C4-2B (cell line): Measurements from ENCODE around the gene RBFOX1.

Source experiments
- ZFX ChIP-seq: fragments of 450-650 bp; IDR thresholded peaks from 2 replicates; pipeline ENCODE4 v1.6.1; 2017
- TF ChIP-seq, protein P1 (sequence below): fragments of 450-650 bp; conservative IDR thresholded peaks from 2 replicates; pipeline ENCODE4 v1.5.1; 2017; ENCODE audit warnings: mild to moderate bottlenecking

DNA sequence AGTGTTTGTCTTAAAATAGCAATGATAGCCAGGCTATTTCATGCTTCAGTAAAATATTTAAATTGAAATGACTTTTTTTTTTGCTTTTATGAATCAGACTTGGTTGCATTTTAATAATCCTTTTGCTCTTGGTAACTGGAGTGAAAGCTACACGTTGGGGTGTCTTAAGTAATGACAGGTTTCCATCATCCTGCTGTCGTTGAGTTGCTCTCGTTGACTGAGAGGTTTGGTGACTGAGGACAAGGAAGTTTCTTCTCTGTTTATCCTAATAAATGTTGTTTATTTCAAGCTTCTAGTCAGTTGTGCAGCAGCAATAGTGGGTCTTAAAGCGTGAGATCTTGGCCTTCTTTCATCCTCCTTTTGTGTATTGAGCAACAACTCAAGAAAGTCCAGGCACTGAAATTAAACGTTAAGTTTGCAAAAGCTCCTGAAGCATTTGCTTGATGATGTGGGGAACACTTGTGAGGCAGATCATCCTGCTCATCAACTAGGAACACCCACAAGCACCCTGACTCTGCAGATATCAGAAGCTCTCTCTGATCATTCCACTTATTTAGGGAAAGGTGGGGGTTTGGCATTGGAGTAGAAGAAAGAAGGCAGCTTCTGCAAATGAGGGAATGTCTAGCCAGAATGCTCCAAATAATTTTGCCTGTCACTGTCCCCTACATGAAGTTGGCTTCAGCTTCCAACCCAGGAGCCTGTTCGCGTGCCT, 179.1 kb downstream of the RBFOX1 start:
- TF ChIP-seq, protein P1, sequence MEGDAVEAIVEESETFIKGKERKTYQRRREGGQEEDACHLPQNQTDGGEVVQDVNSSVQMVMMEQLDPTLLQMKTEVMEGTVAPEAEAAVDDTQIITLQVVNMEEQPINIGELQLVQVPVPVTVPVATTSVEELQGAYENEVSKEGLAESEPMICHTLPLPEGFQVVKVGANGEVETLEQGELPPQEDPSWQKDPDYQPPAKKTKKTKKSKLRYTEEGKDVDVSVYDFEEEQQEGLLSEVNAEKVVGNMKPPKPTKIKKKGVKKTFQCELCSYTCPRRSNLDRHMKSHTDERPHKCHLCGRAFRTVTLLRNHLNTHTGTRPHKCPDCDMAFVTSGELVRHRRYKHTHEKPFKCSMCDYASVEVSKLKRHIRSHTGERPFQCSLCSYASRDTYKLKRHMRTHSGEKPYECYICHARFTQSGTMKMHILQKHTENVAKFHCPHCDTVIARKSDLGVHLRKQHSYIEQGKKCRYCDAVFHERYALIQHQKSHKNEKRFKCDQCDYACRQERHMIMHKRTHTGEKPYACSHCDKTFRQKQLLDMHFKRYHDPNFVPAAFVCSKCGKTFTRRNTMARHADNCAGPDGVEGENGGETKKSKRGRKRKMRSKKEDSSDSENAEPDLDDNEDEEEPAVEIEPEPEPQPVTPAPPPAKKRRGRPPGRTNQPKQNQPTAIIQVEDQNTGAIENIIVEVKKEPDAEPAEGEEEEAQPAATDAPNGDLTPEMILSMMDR = no peak
- TF ChIP-seq ZFX = no peak
